RWPE1 (cell line): ENCODE data around the gene MAML3.

Experiments used
- CTCF ChIA-PET: fragments of 350-600 bp; sonication (Branson Sonifier 250); formaldehyde crosslinking; extraction: SDS; loops from one replicate; lab custom pipeline; 2021; lab: Yijun Ruan, JAX
- POLR2A ChIA-PET: fragments of 400-600 bp; formaldehyde crosslinking; extraction: SDS; loops from one replicate; lab custom pipeline; 2020; ENCODE audit warnings: antibody characterized with exemption; ENCODE audit not compliant: low non-redundant PET; lab: Yijun Ruan, JAX
- DNase-seq: peaks from one replicate; pipeline ENCODE4 v3.0.0; 2012; ENCODE audit warnings: low spot score
- H3K27ac ChIP-seq: fragments of 450-650 bp; 2 replicates; pipeline ENCODE4 v1.5.1; 2017
- TF ChIP-seq, protein P1 (sequence below): fragments of 450-650 bp; conservative IDR thresholded peaks from 2 replicates; pipeline ENCODE4 v1.5.1; 2017; ENCODE audit warnings: low read depth, mild to moderate bottlenecking

MAML3 gene

DNA sequence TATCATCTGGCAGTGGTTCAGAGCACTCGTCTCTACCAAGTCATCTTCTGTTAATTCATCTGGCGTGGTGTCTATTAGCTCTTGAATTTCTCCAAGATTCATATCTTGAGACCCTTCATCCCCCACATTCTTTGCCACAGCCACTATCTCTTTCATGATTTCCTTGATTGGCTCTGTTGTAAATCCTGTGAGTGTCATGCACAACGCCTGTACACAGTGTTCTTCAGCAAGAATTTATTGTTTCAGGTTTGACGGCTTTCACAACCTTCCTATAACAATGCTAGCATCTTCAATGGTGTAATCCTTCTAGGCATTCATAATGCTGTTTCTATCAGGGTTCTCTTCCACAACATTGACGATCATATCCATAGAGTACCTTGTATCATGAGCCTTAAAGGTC lies 457.5 kb downstream of the MAML3 start:
- H3K27ac ChIP-seq, result no peak overlapping the region
- DNase-seq, result no peak
- ChIA-PET CTCF (interaction anchor here (1.2 kb wide), 1 partner anchor 9 kb away, joined by 4 read pairs; no protein-coding TSS in a partner anchor), POLR2A (no interaction called here)
- TF ChIP-seq, protein P1, sequence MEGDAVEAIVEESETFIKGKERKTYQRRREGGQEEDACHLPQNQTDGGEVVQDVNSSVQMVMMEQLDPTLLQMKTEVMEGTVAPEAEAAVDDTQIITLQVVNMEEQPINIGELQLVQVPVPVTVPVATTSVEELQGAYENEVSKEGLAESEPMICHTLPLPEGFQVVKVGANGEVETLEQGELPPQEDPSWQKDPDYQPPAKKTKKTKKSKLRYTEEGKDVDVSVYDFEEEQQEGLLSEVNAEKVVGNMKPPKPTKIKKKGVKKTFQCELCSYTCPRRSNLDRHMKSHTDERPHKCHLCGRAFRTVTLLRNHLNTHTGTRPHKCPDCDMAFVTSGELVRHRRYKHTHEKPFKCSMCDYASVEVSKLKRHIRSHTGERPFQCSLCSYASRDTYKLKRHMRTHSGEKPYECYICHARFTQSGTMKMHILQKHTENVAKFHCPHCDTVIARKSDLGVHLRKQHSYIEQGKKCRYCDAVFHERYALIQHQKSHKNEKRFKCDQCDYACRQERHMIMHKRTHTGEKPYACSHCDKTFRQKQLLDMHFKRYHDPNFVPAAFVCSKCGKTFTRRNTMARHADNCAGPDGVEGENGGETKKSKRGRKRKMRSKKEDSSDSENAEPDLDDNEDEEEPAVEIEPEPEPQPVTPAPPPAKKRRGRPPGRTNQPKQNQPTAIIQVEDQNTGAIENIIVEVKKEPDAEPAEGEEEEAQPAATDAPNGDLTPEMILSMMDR, result no peak

DNA sequence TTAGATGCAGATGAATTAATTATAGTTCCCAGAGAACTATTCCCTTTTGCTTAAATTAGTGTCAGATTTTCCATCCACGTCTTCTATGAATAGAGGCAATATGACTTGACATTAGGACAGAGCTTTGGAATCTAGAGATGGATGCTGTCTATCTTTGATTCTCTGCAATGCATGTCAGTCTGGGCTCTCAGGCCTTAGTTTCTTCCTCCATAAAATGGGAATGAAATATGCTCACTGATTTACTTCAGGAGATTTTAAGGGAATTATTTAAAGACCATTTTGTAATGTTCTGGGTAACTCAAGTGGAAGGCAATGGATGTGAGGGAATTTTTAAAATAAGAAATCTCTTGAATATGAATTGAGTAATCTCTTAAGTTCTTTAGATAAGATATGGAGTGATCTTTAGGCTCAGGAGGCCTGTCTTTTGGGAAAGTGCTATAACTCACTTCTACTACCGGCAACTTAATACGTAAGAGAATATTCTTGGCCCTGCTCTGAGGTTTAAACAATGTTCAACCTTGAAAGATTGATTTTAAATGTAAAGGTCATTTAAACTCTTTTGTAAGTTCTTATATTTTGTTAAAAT lies 459.4 kb downstream of the MAML3 start:
- ChIA-PET CTCF (interaction anchor here (0.6 kb wide), 1 partner anchor 10 kb away, joined by 3 read pairs; no protein-coding TSS in a partner anchor), POLR2A (no interaction called here)
- no peak for DNase-seq
- TF ChIP-seq, protein P1, result no peak
- no peak overlapping the region for H3K27ac ChIP-seq

DNA sequence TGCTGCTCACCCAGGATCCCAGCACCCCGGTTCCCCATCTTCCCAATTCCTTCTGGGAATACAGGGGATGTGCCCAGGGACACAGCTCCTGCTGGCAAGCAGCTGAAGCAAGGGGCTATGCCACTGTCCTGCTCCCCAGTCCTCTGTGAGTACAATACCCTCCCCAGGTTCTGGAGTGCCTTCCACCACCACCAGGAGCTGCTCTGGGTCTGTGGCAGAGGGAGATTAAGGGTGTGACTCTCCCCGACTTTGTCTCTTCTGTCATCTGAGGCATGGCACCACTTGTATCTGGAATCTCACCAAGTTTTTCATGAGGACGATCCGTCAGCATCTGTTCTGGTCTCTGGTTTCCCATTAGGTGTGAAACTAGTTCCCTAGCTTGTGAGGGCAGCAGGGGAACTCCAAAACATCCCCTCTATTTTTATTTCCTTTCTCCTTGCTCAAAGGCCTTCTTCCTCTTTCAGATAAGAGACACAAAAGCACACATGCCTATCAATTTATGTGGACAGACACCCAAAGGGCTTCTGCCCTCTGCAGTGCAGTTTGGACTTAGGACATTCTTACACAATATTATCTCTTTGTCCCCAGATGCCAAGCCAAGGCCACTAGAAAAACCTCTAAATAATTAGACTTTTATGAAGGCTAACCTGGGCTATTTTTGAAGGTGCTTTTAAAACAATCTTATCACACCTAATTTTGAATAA lies 461.5 kb downstream of the MAML3 start:
- no peak for DNase-seq
- CTCF ChIA-PET, result interaction anchor here (0.7 kb wide), 1 partner anchor 12 kb away, joined by 3 read pairs; no protein-coding TSS in a partner anchor
- POLR2A ChIA-PET, result interaction anchor here (0.5 to 0.6 kb wide), 2 partner anchors 26 to 1347 kb away, joined by 3 to 4 read pairs; no protein-coding TSS in a partner anchor
- TF ChIP-seq, protein P1, result no peak
- H3K27ac ChIP-seq, result no peak overlapping the region

DNA sequence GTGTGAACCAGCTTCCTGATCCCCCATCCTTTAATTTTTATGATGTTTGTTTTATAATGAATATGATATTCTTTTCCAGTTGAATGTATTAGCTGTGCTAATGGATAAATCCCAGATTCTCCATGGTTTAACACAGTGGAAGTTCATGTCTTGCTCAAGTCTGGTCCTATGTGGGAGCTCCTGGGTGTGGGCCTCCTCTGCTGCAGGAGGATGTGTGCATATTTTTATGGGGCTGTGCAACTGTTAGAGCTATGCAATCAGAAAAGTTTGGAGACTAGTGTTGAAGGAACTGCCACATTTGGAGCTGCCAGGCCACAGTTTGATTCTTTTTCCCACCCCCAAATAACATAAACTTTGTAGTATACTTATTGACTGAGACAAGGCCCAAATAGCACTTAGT lies 463.6 kb downstream of the MAML3 start:
- CTCF ChIA-PET, result interaction anchor here (0.6 kb wide), 1 partner anchor 43 kb away, joined by 3 read pairs; no protein-coding TSS in a partner anchor
- POLR2A ChIA-PET, result no interaction called here
- no peak overlapping the region for H3K27ac ChIP-seq
- no peak for DNase-seq
- TF ChIP-seq, protein P1, result no peak

DNA sequence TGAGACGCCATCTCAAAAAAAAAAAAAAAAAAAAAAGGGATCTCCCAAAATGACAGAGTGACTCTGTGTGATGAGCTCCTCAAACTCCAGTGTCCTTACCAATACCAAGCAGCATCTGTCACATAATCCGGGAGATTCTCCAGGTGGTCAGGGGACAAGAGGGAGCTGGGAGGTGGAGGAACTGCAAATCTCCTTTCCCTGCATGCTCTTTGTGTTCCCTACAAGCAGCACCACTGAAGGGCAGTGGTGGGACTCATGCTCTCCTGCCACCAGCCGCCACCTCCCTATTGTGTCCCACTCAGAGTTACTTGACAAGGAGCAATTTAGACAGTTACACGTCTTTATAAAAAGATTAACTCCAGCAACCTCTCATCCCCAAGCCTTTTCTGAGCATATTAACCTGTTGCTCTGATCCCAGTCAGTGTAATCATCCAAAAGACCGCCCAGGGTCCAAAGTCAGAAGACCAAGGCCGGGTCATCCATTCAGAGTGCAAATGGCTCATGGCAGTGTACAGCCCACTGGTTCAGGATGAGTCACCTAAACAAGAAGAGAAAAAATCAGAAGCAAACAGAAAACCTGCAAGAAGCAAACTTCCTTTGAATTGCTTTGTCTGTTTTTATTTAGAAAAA lies 464.8 kb downstream of the MAML3 start:
- ChIA-PET CTCF (no interaction called here), POLR2A (no interaction called here)
- H3K27ac ChIP-seq, result no peak overlapping the region
- TF ChIP-seq, protein P1, result no peak
- no peak for DNase-seq

DNA sequence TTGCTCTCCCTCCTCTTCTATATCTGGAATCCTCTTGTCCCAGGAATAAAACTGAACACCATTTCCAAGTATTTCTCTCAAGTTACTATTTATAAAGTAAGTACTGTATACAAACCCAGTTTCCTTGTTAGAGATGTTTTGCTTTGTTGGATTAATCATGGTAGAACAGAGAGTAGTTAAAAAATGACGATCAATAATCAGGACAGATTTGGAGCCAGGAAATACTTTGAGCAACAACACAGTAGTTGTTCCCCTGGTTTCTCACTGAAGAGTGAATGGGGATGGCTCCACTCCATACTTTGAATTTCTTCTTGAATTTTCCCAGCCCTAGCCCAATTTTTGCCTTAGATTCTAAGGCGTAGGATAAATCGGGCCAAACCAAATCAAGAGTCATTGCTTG lies 467.0 kb downstream of the MAML3 start:
- TF ChIP-seq, protein P1, result no peak
- ChIA-PET POLR2A (no interaction called here), CTCF (interaction anchor here (0.6 kb wide), 1 partner anchor 20 kb away, joined by 3 read pairs; no protein-coding TSS in a partner anchor)
- no peak for DNase-seq
- no peak overlapping the region for H3K27ac ChIP-seq
